ENCODE data around the gene PABPC1L. TPM values are rescaled to one million over a fixed set of nuclear protein-coding genes. Genes with fewer than 3 reads are reported as not detected.

Gene PABPC1L
- total RNA-seq, 1 experiment from 2014 or later: 11.4 TPM

DNA sequence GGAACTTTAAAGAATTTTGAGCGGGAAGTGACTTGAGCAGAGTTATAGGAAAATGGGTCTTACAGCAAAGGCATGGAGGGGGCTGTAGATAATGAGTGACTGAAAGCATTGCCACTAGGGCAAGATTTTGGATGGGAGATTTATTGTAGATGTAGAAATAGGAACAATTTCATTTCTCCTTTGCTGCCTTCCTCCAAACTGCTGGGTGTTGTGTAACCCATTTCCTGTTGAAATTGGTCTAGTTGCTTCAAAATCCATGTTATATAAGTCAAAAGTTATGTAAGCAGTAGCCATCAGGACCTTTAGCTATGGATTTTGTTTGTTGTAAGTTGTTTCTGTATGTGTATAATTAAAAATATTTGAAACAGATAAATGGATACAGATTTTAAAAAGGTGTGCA is 13.3 kb upstream of the PABPC1L start:
- DNase-seq (ENCODE audit: low spot score): no peak
- in situ Hi-C loops (cut with HindIII; ENCODE audit: low sequenced_read_pairs): no loop called here

GRCh38 chr20:44897133-44897532 is 12.7 kb upstream of the PABPC1L start:
- in situ Hi-C loops (cut with HindIII; ENCODE audit: low sequenced_read_pairs): no loop called here

GRCh38 chr20:44900231-44900854 is 9.5 kb upstream of the PABPC1L start:
- in situ Hi-C loops (cut with HindIII; ENCODE audit: low sequenced_read_pairs): no loop called here
- no peak for DNase-seq (ENCODE audit: low spot score)

More at GRCh38 chr20:44897133-44897532, 12.7 kb upstream of the PABPC1L start:
- DNase-seq (ENCODE audit: low spot score): no peak

DNA sequence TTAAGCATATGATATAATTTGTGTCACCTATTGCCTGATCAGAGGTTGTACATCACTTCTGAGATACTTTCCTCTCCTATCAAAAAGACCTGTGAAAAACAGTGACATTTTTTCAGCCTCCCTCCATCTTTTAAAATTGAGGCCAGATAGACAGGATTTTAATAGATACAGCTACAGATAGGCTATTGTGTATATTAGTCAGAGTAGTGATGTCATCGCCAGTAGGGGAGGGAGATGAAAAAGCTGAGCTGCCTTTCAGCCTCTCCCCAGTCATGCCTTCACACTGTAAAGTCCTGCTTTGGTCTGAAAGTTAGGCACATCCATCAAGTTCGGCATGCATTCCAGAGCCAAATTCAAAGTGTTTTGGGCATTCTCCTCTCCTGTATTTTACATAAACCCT is 7.9 kb upstream of the PABPC1L start:
- no peak for DNase-seq (ENCODE audit: low spot score)
- in situ Hi-C loops (cut with HindIII; ENCODE audit: low sequenced_read_pairs): no loop called here

- no peak for DNase-seq (ENCODE audit: low spot score)
- in situ Hi-C loops (cut with HindIII; ENCODE audit: low sequenced_read_pairs): no loop called here
These were observed 5.5 kb upstream of the PABPC1L start for GRCh38 chr20:44904377-44904776.

GRCh38 chr20:44908987-44909871 is 631 bp upstream of the PABPC1L start:
- no peak for DNase-seq (ENCODE audit: low spot score)
- in situ Hi-C loops (cut with HindIII; ENCODE audit: low sequenced_read_pairs): no loop called here

DNA sequence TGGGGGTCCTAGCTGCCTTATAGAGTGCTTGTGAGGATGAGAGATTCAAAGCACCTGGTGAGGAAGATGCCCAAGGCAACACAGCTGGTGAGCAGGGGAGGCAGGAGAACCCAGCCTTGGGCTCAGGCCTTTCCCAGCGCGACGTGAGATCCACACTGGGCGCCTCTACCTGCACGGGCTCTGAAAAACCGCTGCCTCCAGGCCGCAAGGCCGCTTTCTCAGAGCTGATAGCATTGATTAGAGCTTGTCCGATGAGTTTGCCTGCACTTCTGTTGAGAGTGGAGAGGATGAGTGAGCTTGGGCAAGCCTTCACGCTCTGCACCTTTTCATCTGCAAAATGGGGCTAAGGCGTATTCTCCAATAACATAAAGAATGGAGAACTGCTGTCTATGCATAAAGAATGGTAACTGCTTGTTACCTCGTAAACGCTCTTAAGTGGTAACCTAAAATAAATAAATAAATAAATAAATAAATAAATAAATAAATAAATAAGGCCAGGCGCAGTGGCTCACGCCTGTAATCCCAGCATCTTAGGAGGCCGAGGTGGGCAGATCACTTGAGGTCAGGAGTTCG is 916 bp downstream of the PABPC1L start:
- DNase-seq (ENCODE audit: low spot score): no peak
- in situ Hi-C loops (cut with HindIII; ENCODE audit: low sequenced_read_pairs): no loop called here

GRCh38 chr20:44911264-44911921 is 1.5 kb downstream of the PABPC1L start:
- peak; percentile 34 for DNase-seq (ENCODE audit: low spot score)
- in situ Hi-C loops (cut with HindIII; ENCODE audit: low sequenced_read_pairs): no loop called here

DNA sequence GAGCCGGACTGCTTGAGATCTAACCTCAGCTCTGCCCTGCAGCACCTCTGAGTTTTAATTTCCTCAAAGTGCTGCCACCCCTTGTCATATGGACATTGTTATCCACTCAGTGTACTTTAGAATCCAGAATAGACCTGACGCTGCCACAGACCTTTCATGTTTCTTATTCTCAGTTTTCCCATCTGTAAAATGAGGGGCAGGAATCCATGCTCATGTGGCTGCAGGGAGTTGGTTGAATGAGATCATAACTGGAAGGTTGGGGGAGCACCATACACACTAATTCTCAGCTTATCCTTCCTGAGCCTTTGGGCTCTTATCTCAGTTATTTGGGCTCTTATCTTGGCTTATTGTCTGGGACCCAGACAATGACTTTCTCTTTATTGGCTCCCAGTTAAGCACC is 2.3 kb downstream of the PABPC1L start:
- in situ Hi-C loops (cut with HindIII; ENCODE audit: low sequenced_read_pairs): no loop called here

GRCh38 chr20:44914924-44915323 is 5.1 kb downstream of the PABPC1L start:
- DNase-seq (ENCODE audit: low spot score): no peak
- in situ Hi-C loops (cut with HindIII; ENCODE audit: low sequenced_read_pairs): no loop called here

More for the DNA sequence above, 2.3 kb downstream of the PABPC1L start:
- no peak for DNase-seq (ENCODE audit: low spot score)

DNA sequence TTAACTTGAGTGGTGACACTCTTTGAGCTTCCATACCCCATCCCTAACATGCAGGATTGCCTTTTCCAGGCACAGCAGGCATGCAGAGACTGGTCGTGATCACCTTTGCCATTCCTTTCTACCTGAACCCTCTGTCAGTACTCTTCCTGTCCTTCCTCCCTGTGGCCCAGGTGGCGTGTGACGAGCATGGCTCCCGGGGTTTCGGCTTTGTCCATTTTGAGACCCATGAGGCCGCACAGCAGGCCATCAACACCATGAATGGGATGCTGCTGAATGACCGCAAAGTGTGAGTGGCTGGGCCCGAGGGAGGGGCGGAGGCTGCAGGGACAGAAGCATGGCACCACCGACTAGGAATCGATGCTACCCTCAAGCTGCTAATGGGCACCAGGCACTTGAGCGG is 6.7 kb downstream of the PABPC1L start:
- no peak for DNase-seq (ENCODE audit: low spot score)
- in situ Hi-C loops (cut with HindIII; ENCODE audit: low sequenced_read_pairs): no loop called here

DNA sequence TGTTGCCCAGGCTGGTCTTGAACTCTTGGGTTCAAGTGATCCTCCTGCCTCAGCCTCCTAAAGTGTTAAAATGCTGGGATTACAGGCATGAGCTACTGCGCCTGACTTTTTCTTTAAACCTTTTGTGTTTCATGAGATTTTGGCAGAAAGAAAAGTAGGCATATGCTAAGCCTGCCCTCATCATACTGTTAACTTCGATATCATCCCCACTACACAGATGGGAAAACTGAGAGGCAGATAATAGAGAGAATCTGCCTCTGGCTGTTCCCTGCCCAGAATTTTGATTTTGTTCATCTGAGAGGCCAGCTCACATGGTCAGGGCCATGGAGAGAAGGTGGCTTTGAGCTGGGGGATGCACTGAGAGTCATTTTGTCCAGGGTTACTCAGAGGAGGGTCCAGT is 7.5 kb downstream of the PABPC1L start:
- in situ Hi-C loops (cut with HindIII; ENCODE audit: low sequenced_read_pairs): no loop called here
- no peak for DNase-seq (ENCODE audit: low spot score)

- DNase-seq (ENCODE audit: low spot score): no peak
- in situ Hi-C loops (cut with HindIII; ENCODE audit: low sequenced_read_pairs): no loop called here
These were observed 8.5 kb downstream of the PABPC1L start for GRCh38 chr20:44918342-44918741.

- in situ Hi-C loops (cut with HindIII; ENCODE audit: low sequenced_read_pairs): no loop called here
- DNase-seq (ENCODE audit: low spot score): no peak
These were observed 8.9 kb downstream of the PABPC1L start for GRCh38 chr20:44918761-44919160.

DNA sequence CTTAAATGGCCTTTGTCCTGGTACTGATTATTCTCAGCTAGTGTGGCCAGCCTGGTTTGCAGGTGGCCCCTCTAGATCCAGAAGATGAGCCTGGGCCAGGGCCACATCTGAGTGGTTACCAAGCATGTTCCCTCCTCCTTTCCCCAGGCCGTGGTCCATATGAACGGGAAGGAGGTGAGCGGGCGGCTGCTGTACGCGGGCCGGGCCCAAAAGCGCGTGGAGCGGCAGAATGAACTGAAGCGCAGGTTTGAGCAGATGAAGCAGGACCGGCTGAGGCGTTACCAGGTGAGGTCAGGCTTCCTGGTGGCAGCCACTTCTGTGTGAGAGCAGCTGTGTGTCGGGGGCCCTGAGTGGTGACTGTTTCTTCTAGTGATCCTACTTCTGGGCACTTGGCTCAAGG is 11.6 kb downstream of the PABPC1L start:
- DNase-seq (ENCODE audit: low spot score): no peak
- in situ Hi-C loops (cut with HindIII; ENCODE audit: low sequenced_read_pairs): no loop called here

GRCh38 chr20:44924541-44924940 is 14.7 kb downstream of the PABPC1L start:
- in situ Hi-C loops (cut with HindIII; ENCODE audit: low sequenced_read_pairs): no loop called here
- DNase-seq (ENCODE audit: low spot score): no peak

GRCh38 chr20:44928595-44928994 is 18.7 kb downstream of the PABPC1L start:
- in situ Hi-C loops (cut with HindIII; ENCODE audit: low sequenced_read_pairs): no loop called here
- DNase-seq (ENCODE audit: low spot score): no peak

GRCh38 chr20:44930517-44931168 is 20.8 kb downstream of the PABPC1L start:
- no peak for DNase-seq (ENCODE audit: low spot score)
- in situ Hi-C loops (cut with HindIII; ENCODE audit: low sequenced_read_pairs): no loop called here

- in situ Hi-C loops (cut with HindIII; ENCODE audit: low sequenced_read_pairs): no loop called here
These were observed 22.1 kb downstream of the PABPC1L start for GRCh38 chr20:44931911-44932310.

More at GRCh38 chr20:44931911-44932310, 22.1 kb downstream of the PABPC1L start:
- no peak for DNase-seq (ENCODE audit: low spot score)

All from G401 (cell line).